Hepatocyte (in vitro differentiated cells): ENCODE measurements around the gene SERINC5. TPM values are rescaled to one million over a fixed set of nuclear protein-coding genes. Genes with fewer than 3 reads are reported as not detected.
"Not testable (repeated sequence)": the region's sequence is repeated elsewhere in the genome, so short reads cannot be mapped to it uniquely, and the experiment has no call there.

Experiments
- DNase-seq: peaks from one replicate; pipeline ENCODE4 v3.0.0-alpha.2; 2016; ENCODE audit warnings: low spot score
- H2AFZ ChIP-seq: fragments of 200-600 bp; sonication (generic); 2 replicates; pipeline ENCODE4 v1.6.0; 2016; ENCODE audit warnings: antibody characterized with exemption, mild to moderate bottlenecking
- H3K27ac ChIP-seq: fragments of 200-600 bp; sonication (generic); 2 replicates; pipeline ENCODE4 v1.5.1; 2016; ENCODE audit warnings: mild to moderate bottlenecking
- H3K27me3 ChIP-seq: fragments of 200-600 bp; sonication (generic); 2 replicates; pipeline ENCODE4 v1.6.1; 2016
- H3K36me3 ChIP-seq: fragments of 200-600 bp; sonication (generic); replicated peaks from 2 replicates; pipeline ENCODE4 v1.5.1; 2016; ENCODE audit warnings: low read depth; ENCODE audit not compliant: insufficient read depth
- H3K4me1 ChIP-seq: fragments of 200-600 bp; sonication (generic); 2 replicates; pipeline ENCODE4 v1.5.1; 2016; ENCODE audit warnings: mild to moderate bottlenecking, moderate library complexity; ENCODE audit not compliant: insufficient read depth
- H3K4me2 ChIP-seq: fragments of 200-600 bp; sonication (generic); 2 replicates; pipeline ENCODE4 v1.6.0; 2016
- H3K4me3 ChIP-seq: fragments of 200-600 bp; sonication (generic); 2 replicates; pipeline ENCODE4 v1.5.1; 2016; ENCODE audit warnings: mild to moderate bottlenecking
- H3K79me2 ChIP-seq: fragments of 200-600 bp; sonication (generic); 2 replicates; pipeline ENCODE4 v1.6.0; 2017; ENCODE audit warnings: mild to moderate bottlenecking
- H3K9me2 ChIP-seq: fragments of 200-600 bp; sonication (generic); replicated peaks from 2 replicates; pipeline ENCODE4 v1.6.0; 2017; ENCODE audit warnings: mild to moderate bottlenecking; ENCODE audit not compliant: insufficient read depth
- H3K9me3 ChIP-seq: fragments of 200-600 bp; sonication (generic); 2 replicates; pipeline ENCODE4 v1.5.1; 2016; ENCODE audit warnings: low read depth, mild to moderate bottlenecking
- H4K20me1 ChIP-seq: fragments of 200-600 bp; sonication (generic); 2 replicates; pipeline ENCODE4 v1.6.0; 2016; ENCODE audit warnings: mild to moderate bottlenecking; ENCODE audit not compliant: insufficient read depth, poor library complexity, severe bottlenecking
- CTCF ChIP-seq: fragments of 200-600 bp; sonication (generic); IDR thresholded peaks from 2 replicates; pipeline ENCODE4 v1.5.1; 2016; ENCODE audit warnings: antibody characterized with exemption, mild to moderate bottlenecking; ENCODE audit not compliant: poor library complexity
- EZH2 ChIP-seq: fragments of 200-600 bp; sonication (generic); IDR thresholded peaks from 2 replicates; pipeline ENCODE4 v1.6.1; 2016; ENCODE audit warnings: antibody characterized with exemption, mild to moderate bottlenecking, borderline replicate concordance
- EZH2phosphoT487 ChIP-seq: fragments of 200-600 bp; sonication (generic); IDR thresholded peaks from one replicate; pipeline ENCODE4 v1.6.1; 2018; ENCODE audit warnings: antibody characterized with exemption, mild to moderate bottlenecking, low read depth, moderate library complexity; ENCODE audit not compliant: unreplicated experiment, severe bottlenecking
- WGBS: methylation state at CpG from one replicate; pipeline ENCODE4 v1.1.6; 2016; ENCODE audit warnings: low lambda C conversion rate; ENCODE audit errors: missing lambda C conversion rate; 5-methylcytosine and 5-hydroxymethylcytosine counted together
- polyA plus RNA-seq: library from polyadenylated mRNA; unstranded; fragments of >200 nt; fragmentation: Nextera tagmentation; extraction: Ambion mirVana; gene quantifications from 2 replicates; pipeline ENCODE4 v1.2.1, GENCODE V29; 2016
- total RNA-seq: library from RNA; depleted of rRNA; stranded (reverse); fragments of >200 nt; gene quantifications from 2 replicates; pipeline ENCODE4 v1.2.3, GENCODE V29; 2014

Gene SERINC5
- total and polyA plus RNA-seq, 2 experiments from 2014 or later = 19.3 to 70.2 TPM

GRCh38 chr5:80139466-80139972 is 116.3 kb downstream of the SERINC5 start:
- no peaks in the 10 kb centered on the region for H3K9me3 ChIP-seq
- H3K27ac ChIP-seq = peak overlapping the region; percentile 11
- 84% methylated on average over 2 of the region's 2 CpGs for WGBS
- TF ChIP-seq EZH2phosphoT487 (no peak), CTCF (no peak), EZH2 (no peak)
- DNase-seq = no peak
- no peaks in the 10 kb centered on the region for H3K36me3 ChIP-seq
- H4K20me1 ChIP-seq = no peaks in the 10 kb centered on the region
- no peaks in the 10 kb centered on the region for H3K27me3 ChIP-seq
- peaks cover 9% of the 10 kb centered on the region for H3K4me1 ChIP-seq
- H2AFZ ChIP-seq = no peak overlapping the region
- H3K9me2 ChIP-seq = no peaks in the 10 kb centered on the region
- H3K4me2 ChIP-seq = no peak overlapping the region
- no peaks in the 10 kb centered on the region for H3K79me2 ChIP-seq
- no peak overlapping the region for H3K4me3 ChIP-seq

- no peak for DNase-seq
- peaks cover 9% of the 10 kb centered on the region for H3K4me1 ChIP-seq
- no peaks in the 10 kb centered on the region for H4K20me1 ChIP-seq
- H3K27ac ChIP-seq = no peak overlapping the region
- no peaks in the 10 kb centered on the region for H3K27me3 ChIP-seq
- no peaks in the 10 kb centered on the region for H3K9me3 ChIP-seq
- H3K4me2 ChIP-seq = no peak overlapping the region
- 97% methylated on average over 6 of the region's 6 CpGs for WGBS
- H3K9me2 ChIP-seq = no peaks in the 10 kb centered on the region
- no peak overlapping the region for H3K4me3 ChIP-seq
- no peak overlapping the region for H2AFZ ChIP-seq
- H3K79me2 ChIP-seq = no peaks in the 10 kb centered on the region
- no peak for TF ChIP-seq EZH2phosphoT487
- no peak for TF ChIP-seq EZH2
- no peak for TF ChIP-seq CTCF
- H3K36me3 ChIP-seq = no peaks in the 10 kb centered on the region
Observed at GRCh38 chr5:80138486-80138885, 117.4 kb downstream of the SERINC5 start.

GRCh38 chr5:80136798-80137197 is 119.0 kb downstream of the SERINC5 start:
- H3K9me2 ChIP-seq, H3K79me2 ChIP-seq, H3K4me2 ChIP-seq, H3K4me1 ChIP-seq, H3K27ac ChIP-seq, H2AFZ ChIP-seq, H3K9me3 ChIP-seq, H4K20me1 ChIP-seq, H3K36me3 ChIP-seq, H3K4me3 ChIP-seq, H3K27me3 ChIP-seq, DNase-seq: not testable (repeated sequence)
- WGBS = 97% methylated on average over 7 of the region's 7 CpGs

GRCh38 chr5:80134876-80135275 is 121.0 kb downstream of the SERINC5 start:
- TF ChIP-seq EZH2 = no peak
- no peak for TF ChIP-seq EZH2phosphoT487
- TF ChIP-seq CTCF = no peak
- Histone ChIP-seq H3K4me2 (no peak overlapping the region), H3K27ac (no peak overlapping the region), H2AFZ (no peak overlapping the region), H3K4me3 (no peak overlapping the region), H3K9me2 (no peaks in the 10 kb centered on the region), H3K36me3 (no peaks in the 10 kb centered on the region), H3K79me2 (no peaks in the 10 kb centered on the region), H4K20me1 (no peaks in the 10 kb centered on the region), H3K4me1 (no peaks in the 10 kb centered on the region), H3K27me3 (no peaks in the 10 kb centered on the region), H3K9me3 (no peaks in the 10 kb centered on the region)
- 89% methylated on average over 3 of the region's 3 CpGs for WGBS
- no peak for DNase-seq
